ENCODE data around the gene CCDC92.
"Not testable (repeated sequence)": the region's sequence is repeated elsewhere in the genome, so short reads cannot be mapped to it uniquely, and the experiment has no call there.

CCDC92 gene

DNA sequence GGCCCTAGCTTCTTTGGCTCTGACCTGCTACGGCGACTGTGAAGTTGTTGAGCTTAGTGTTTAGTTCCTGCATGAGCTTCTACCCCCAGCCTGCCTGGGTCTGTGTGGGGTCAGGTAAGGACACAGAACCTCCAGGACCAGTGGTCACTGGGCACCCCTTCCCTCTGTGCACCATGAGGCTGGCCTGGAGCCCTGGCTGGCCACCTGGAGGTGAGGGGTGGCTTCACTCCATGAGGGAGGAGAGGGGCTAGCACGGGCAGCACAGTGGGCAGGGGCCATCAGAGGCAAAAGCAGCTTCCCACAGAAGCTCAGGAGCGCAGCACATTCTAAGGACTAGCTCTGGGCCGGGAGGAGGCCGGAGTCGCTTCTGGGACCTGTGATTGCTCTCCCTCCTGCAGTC is 36.7 kb downstream of the CCDC92 start:
- no peak for DNase-seq

DNA sequence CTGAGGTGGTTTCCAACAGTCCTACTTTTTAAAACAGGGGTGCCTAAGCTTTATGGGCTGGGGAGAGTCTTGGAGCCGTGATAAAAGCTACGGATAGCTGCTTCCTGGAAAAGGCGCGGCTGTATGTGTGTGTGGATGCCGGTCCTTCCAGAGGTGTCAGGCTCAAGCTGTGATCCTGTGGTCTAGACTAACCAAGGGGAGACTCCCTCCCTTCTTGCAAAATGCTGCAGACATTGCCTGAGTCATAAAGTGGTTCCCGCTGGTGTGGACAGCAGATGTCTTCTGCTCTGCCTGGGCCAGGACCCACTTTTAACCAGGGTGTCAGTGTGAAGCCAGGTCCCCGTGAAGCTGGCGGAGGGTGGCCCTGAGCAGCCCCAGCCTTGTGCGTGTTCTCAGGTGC is 37.8 kb downstream of the CCDC92 start:
- DNase-seq = no peak

DNA sequence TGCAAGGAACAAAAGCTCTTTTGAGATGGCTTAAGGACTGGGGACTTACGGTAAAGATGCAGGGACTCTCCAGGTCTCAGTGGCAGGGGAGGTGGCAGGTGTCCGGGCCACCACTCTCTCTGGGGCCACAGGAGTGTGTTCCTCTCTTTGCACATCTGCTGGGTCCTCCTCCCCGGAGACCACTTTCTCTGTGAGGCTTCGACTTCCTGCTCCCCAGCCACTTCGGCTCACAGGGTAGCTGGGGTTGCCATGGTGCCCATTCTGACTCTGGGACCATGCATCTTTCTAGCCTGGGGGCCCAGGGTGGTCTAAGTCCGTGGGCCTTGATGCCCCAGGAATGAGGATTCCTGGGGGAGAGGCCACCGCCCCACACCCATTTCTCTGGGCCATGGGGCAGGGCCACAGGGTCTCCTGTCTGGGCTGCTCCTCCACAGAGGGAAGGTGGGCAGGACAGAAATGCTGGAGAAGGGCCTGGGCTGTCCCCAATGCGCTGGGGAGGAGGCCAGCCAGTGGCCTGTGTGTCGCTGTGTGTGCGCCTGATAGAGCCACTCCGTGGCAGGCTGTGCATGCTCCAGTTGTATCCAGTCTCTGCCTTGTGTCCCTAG is 38.5 kb downstream of the CCDC92 start:
- DNase-seq = no peak

DNA sequence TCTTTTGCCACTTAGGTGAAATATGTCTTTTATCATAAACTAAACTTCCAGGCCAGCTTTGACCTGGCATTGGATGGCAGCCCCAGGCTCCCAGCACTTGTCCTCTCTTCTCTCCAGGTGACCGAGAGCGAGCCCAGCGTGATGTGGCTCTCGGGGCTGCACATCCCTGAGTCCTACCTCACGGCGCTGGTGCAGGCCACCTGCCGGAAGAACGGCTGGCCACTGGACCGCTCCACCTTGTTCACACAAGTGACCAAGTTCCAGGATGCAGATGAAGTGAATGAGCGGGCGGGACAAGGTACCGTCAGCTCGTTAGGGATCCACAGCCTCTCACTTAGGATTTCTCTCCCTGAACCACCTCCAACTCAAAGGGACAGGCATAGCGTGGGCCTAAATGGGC is 39.4 kb downstream of the CCDC92 start:
- no peak for DNase-seq

DNA sequence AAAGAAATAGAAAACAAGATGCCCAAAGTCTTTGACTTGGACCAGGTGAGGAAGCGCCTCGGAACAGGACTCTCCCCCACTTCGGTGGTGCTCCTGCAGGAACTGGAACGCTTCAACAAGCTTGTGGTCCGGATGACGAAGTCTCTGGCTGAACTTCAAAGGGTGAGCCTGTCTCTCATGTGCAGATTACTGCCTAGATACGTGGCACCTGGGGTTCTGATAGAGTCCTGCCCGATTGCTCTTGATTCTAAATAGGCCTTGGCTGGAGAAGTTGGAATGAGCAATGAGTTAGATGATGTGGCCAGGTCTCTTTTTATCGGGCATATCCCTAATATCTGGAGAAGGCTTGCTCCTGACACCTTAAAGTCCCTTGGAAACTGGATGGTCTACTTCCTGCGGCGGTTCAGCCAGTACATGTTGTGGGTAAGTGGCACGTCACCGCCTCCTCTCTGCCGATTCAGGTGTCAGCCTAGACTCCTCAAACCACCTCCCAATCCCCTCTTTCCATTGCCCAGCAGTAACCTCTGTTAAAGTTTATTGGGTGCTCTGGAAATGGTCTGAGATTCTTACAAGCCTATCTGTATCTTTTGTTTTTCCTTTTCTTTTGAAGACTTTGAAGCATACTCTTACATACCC is 40.8 kb downstream of the CCDC92 start:
- DNase-seq = peak; percentile 17

DNA sequence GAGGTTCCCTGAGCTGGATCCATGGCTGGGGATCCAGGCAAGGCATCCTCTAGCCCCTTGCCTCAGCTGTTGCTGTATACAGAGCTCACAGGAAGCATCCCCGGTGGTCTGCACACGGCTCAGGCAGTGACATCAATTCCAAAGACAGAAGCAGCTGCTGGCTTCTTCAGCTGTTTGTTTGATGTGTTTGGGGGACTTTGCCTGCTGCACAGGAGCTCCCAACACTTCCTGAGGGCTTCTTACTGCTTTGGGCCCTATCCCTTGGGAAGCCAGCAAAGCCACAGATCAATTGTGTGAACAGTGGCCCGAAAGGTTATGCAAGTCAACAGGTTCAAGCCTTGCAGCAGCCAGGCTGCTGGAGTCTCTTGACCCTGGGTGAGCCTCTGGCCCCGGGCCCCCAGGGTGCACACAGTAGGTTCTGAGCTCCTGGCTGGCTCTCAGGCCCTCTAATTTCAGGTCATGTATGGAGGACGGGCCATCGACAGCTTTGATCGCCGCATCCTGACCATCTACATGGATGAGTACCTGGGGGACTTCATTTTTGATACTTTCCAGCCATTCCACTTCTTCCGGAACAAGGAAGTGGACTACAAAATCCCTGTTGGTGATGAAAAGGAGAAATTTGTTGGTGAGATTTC is 42.6 kb downstream of the CCDC92 start:
- DNase-seq = no peak

DNA sequence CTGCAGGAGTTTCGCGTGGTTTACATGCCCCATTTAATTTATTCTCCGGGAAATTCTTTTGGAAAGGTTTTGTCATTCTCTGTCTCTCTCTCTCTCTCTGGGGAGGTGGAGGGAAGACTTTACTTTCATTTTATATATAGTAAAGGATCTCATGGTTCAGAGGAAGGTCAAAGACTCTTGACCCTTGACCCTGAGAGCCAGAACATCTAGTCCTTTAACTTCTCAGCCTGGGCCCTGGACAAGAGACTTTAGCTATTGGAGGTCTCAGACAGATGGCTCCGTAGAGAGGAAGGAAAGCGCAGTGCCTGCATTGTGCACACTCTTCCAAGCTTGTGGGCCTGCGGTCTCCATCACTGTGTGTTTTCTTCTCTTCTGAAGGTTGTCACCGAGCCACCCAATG is 43.7 kb downstream of the CCDC92 start:
- DNase-seq = no peak

DNA sequence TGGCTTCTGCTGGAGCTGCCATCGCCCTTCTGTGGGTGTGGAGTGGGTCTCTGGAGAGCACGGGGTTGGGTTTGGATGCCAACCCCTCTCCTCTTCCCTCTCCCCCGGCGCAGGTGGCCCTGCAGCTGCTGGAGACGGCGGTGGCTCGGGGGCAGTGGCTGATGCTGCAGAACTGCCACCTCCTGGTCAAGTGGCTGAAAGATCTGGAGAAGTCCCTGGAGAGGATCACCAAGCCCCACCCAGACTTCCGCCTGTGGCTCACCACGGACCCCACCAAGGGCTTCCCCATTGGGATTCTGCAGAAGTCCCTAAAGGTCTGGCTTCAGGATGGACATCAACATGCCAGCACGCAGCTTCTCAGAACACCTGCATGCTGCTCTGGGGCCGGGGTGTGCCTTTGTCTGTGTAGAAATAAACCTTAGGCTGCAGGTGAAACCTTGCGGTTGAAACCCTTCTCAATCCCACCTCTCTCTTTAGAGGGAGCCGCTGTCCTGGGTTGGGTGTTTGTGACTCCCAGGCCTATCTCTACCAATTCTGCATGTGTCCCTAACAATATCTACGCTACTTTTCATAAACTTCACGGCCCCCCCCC is 44.3 kb downstream of the CCDC92 start:
- DNase-seq = no peak

DNA sequence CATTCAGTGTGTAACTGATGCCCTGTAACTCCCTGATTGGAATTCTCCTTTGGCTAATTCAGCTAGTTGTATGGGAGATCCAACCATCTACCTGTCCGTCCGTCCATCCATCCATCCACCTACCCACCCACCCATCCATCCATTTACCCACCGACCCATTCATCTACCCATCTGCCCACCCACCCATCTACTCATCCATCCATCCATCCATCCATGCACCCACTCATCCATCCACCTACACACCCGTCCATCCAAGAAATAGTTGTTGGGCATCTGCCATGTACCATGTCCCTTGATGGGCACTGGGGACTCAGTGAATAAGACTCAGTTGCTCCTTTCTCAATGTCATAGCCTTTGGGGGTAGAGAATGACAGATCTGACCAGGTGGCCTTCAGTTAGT is 48.1 kb downstream of the CCDC92 start:
- DNase-seq = no peak

DNA sequence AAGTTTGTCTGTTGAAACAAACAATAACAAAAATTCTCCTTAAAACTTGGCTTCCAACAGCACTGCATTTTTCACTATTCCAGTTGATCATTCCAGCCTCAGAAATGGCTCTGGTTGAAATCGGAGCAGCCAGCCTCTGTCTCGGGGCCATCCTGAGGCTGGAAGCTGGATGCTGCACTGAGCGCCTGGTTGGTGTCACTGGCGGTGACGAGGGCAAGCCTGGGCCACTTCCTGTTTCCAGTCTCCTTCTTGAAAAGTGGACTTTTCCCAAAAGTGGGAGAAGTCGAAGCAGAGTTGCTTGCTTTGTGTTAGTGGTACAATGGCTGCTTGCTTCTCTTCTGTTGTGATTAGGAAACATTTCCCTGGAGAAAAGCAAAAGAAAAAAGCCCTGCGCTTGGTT is 48.7 kb downstream of the CCDC92 start:
- DNase-seq = no peak

DNA sequence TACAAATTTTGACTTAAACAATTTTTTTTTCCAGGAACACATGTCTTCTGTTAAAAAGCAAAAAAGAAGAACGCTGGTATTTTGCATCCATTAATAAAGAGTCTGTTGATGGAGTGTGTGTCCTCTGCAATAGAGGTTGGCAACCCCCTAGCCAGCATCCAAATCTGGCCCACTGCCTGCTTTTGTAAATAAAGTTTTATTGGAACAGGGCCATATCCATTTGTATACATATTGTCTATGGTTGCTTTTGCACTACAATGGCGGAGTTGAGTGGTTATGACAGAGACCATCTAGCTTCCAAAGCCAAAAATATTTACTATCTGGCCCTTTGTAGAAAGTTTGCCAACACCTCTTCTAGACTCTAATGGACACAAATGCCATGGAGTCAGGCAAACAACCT is 49.6 kb downstream of the CCDC92 start:
- no peak for DNase-seq

DNA sequence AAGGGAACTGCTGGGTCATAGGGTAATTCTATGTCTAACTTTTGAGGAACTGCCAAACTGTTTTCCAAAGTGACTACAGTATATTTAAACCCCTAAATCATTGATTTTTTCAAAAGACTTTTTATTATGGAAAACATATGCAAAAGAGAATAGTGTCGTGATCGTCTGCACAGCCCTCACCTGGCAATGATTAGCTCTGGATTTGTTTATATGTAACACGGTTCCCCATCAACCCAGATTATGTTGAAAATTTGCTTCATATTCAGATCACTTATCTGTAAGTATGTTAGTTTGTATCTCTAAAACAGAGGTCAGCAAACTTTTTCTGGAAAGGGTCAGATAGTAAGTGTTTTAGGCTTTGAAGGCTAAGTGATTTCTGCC is 52.7 kb downstream of the CCDC92 start:
- DNase-seq = no peak

DNA sequence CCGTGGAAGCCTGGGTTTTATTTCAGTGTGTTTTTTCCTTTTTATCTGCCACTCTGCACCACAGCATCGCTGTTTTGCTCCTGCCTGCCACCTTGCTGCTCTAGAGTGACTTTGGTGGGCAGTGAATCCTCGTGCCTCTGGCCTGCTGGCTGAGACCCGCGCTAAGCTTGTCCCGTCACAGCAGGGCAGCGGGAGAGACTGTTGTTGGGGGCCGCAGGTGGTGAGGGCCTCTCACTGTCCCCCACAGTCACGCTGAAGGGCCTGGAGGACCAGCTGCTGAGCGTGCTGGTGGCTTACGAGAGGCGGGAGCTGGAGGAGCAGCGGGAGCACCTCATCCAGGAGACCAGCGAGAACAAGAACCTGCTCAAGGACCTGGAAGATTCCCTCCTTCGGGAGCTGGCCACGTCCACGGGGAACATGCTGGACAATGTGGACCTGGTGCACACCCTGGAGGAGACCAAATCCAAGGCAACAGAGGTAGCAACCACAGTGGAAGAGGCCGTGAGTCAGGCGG is 55.2 kb downstream of the CCDC92 start:
- DNase-seq = no peak

DNA sequence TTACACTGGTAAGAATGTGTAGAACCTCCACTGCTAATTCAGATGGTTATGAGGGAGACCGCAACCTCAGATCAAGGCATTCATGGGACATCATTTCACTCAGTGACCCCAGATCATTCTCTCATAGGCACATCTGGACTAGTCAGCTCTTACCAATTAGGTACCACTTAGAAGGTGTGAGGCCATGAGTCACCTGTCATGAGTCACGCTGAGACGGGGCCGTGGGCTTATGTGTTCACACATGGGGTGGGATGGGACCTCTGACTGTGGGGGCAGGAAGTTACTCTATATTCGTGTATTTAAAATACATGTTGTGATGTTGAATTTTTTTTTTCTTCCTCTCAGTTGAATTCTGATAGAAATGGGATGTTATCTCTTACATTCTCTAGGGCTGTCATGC is 55.9 kb downstream of the CCDC92 start:
- DNase-seq = peak; percentile 62

DNA sequence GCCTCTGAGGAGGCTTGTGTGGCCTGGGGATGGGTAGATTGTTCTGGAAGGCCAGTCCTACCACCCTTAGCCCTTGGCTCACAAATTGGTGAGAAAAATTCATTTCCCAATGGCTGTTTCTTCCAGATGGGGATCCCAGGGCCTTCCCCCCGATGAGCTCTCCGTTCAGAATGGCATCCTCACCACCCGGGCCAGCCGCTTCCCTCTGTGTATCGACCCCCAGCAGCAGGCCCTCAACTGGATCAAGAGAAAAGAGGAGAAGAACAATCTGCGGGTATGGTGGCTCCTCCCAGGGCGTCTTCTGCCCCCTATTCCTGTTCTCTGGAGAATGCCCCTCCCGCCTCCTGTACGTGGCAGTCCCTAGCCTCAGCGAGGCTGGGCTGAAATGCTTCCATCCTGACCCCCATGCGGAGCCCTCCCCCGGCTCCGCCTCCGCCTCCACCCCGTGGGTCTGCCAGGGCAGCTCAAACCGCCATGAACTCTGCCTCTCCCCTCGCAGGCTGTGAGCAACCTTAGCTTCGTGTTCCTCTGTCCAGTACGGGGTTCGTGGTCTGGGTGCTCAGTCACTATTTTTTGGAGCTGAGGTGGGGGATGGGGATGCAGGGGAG is 57.8 kb downstream of the CCDC92 start:
- no peak for DNase-seq

DNA sequence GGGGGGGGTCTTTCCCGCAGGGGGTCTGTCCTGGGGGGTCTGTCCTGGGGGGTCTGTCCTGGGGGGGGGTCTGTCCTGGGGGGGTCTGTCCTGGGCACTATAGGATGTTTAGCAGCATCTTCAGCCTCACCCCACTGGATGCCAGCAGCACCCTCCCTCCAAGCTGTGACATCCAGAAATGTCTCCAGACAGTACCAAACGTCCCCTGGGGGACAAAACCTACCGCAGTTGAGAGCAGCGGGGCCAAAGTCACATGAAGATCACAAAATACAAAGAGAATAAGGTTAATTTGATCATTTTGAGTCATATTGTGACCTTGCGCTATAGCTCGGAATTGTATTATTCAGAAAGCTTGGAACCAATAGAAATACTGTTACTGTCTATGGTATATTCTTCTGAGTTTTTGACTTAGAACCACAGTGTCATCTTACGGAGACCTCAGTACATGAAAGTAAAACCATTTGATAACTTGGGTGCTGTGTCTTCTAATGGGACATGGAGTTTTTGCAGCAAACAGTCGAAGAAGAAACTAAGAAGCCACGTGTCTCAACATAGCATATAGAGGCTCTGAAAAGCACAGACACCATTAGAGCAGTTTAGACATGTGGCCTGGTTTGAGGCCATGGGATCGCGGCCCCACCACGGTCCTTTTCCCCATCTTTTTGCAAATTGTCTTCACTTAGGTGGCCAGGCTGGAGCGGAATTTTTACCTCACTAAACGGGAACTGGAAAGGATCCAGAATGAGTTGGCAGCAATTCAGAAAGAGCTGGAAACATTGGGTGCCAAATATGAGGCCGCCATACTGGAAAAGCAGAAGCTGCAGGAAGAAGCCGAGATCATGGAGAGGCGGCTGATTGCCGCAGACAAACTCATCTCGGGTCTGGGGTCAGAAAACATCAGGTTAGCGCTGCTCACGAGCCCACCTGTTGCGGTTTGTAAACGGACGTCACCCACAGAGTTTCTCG is 59.9 kb downstream of the CCDC92 start:
- DNase-seq = no peak

DNA sequence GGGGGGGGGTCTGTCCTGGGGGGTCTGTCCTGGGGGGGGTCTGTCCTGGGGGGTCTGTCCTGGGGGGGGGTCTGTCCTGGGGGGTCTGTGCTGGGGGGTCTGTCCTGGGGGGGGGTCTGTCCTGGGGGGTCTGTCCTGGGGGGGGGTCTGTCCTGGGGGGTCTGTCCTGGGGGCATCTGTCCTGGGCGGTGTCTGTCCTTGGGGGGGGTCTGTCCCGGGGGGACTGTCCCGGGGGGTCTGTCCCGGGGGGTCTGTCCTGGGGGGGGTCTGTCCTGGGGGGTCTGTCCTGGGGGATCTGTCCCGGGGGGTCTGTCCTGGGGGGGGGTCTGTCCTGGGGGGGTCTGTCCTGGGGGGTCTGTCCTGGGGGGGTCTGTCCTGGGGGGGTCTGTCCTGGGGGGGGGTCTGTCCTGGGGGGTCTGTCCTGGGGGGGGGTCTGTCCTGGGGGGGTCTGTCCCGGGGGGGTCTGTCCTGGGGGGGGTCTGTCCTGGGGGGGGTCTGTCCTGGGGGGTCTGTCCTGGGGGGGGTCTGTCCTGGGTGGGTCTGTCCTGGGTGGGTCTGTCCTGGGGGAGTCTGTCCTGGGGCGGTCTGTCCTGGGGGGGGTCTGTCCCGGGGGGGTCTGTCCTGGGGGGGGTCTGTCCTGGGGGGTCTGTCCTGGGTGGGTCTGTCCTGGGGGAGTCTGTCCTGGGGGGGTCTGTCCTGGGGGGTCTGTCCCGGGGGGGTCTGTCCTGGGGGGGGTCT is 60.8 kb downstream of the CCDC92 start:
- DNase-seq = not testable (repeated sequence)

DNA sequence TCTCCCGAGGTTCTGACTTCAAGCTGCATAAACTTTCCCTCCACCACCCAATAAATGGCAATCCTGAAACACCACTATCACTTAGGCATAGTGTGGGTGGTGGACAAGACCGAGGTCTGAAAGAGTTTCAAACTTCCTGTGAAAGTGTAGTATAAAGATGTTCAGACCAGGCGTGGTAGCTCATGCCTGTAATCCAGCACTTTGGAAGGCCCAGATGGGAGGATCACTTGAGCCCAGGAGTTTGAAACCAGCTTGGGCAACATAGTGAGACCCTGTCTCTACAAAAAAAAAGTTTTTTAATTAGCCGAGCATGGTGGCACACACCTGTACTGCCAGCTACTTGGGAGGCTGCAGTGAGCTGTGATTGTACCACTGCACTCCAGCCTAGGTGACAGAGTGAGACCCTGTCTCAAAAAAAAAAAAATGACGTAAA is 61.9 kb downstream of the CCDC92 start:
- no peak for DNase-seq

DNA sequence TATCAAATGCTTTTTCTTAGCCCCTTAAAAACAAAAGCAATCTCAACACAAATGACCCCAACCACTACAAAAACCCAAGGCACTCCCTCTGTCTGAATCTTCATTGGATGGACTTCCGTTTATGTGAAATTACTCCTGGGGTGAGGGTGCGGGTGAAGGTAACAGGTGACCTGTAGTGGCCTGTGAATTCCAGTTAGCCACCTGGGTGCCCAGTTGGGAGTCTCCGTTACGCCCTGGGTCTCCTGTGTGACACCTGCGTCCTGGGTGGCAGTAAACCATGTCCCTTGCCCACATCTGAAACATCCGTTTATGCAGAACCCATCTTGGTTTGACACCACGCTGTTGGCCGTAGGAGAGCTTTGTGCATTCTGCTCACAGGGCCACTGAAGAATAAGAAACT is 62.6 kb downstream of the CCDC92 start:
- DNase-seq = no peak

DNA sequence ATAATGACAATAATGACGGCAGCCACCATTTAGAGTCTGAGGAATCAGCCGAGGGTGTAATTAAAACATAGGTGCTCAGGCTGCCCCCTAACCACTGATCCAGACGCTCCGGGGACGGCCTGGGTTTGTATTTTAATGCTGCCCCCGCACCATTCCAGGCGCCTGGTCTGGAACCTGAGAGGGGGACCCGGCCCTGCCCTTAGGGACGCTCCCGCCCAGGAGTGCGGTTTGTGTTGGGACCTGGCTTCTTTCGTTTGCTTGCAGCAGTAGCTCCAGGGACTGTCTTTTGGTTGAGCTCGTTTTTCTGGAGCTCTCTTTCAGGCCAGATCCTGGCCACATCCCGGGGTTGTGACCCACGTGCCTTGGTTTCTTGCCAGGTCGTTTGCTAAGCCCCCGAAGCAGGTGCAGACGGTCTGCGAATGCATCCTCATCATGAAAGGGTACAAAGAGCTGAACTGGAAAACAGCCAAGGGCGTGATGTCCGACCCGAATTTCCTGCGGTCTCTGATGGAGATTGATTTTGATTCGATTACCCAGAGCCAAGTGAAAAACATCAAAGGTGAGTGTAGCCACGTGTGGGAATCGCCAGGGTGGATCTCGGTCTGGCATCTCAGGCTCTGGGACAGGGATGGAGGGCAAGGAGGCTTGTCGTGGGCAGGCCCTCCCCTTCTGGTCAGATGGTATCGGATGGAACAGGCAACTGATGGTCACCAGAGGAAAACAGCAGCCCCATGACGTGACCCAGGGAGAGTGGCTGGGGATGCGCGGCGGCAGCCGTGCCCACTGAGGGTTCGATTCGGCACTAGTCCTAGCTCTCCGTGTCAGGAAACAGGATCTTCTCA is 63.5 kb downstream of the CCDC92 start:
- no peak for DNase-seq
